Cortex of kidney (tissue), 1 donor: Measurements from ENCODE around the gene FAM219B.
A peak's percentile ranks its signal among the peaks of the same experiment; 100 is the strongest.

Experiments
- DNase-seq: peaks from one replicate; lab custom pipeline; 2025; lab: John Stamatoyannopoulos, UW

Gene FAM219B

DNA sequence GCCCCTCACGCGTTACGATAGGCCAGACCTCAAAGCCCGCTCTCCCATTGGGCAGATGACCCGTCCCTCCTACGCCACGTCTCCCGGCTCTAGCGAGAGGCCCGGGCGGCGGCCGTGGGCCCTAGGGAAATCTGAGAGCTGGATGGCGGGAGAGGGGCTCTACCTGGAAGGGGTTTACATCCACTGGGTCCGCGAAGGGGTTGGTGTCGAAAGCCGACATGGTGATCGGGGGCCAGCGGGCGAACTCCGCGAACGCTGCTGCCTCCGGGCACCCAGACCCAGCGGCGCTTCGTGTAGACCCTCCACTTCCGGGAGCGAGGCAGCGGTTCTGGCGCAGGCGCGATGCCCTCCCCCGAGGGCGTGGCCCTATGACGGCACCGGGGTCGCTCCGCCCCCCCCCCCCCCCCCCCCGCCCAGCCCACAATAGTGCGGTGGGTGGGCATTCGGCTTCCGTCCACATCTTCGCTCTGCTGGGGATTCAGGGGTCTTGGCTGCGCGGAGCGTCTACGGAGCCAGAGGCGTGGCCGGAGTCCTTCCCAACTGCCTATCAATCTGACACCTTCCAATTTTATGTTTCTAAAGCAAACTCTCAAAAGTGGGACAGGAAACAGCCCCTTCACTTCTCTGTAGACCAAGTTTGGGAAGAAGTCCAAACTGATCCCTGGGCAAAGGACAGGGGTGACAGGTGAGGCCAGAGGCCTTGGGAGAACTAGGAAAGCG lies 33.5 kb downstream of the FAM219B start, which contains the start of gene SCAMP2:
Gene SCAMP2 (minus strand): TSS at position 330 of the 720 bp plus-strand sequence. CDS start 110 bp downstream, at position 220.
- peak; percentile 55 for DNase-seq

DNA sequence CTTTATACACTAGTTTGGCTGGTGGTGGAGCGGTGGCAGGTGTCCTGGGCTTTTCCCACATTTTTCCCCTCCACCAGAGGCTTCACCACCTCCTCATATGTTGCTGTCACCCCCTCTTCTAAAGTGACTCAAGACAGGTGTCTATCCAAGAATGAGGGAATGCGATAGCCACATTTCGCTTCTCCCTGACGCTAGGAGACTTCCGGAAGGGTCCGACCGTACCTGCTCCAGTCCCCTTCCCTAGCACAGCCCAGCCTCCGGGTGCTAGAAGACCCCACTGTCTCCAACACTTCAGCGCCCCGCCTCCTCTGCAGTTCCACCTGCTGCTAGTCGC lies 34.0 kb downstream of the FAM219B start:
- no peak for DNase-seq

DNA sequence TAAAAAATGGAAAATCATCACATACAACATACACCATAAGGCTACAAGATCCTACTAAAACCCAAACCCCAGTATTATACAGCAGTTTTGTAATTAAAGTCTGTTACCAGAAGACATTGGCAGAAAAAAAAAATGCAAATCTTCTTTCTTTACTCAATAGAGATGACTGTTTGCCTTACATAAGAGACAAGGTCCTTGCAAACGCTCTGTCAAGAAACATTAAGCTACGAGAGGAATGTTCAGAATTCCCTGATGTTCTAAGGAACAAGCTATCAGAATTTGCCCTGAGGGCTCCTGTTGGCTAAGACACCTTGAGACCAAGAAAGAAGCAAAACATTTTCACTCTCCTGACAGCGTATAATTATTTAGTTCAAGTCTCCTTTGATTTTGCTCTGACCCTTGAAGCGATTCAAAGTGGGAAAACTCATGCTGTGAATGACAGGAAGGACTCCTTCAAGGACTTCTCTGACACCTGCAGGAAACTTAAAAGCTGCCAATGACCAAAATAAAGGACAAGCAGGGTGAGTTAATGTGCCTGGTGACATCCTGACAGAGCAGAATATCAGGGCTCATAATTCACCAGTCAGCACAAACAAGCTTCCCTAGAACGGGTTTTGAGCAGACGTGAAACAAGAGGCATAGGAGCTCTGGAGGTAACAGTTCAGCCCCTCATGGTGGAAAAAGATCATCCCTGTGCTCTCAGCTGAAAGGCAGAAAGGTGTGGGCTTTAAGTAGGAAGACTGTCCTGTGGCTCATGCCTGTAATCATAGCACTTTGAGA lies 36.0 kb downstream of the FAM219B start:
- no peak for DNase-seq

DNA sequence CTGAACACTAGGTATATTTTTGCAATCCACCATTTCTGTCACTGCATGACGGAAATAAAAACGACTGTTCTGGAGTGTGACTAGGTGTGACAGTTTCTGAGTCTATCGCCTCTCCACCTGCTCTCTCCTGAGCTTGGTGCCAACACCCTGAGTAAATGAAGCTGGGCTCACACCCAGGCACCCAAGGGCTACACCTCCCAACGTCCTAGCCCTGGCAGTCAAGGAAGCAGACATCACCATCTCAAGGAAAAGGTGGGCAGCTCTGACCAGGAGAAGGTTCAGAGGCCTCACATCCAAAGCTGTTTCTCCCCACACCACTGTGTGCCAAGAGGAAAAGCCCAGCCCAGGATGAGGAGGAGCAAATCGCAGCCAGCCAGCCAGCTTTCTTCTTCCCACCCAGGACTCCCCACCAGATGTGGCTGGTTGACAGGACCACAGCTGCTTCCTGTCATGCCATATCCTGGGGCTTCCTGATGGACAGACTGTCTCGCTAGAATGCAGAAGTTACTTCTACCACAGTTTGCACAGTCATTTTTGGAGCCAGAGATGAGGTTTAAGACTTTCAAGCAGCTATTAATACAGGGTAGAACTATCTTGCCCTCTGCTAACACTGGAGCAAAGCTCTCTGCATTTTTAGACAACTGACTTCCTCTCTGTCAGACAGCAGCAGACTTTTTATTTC lies 36.8 kb downstream of the FAM219B start:
- DNase-seq, result no peak

DNA sequence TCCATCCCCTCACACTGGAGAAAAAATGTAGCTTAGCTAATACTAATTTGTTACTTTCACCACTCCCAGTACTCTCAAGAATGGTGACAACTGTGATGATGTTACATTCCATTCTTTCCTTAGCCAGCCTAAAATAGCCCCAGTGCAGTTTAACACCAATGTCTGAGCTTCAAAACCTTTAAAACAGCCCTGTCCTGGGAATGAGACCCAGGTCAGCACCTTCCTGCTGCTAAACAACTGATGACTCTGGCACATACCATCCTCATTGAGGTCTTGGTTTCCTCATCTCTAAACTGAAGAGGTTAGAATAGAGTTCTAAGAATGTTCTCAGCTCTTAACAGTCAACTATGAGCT lies 37.3 kb downstream of the FAM219B start:
- DNase-seq, result no peak

DNA sequence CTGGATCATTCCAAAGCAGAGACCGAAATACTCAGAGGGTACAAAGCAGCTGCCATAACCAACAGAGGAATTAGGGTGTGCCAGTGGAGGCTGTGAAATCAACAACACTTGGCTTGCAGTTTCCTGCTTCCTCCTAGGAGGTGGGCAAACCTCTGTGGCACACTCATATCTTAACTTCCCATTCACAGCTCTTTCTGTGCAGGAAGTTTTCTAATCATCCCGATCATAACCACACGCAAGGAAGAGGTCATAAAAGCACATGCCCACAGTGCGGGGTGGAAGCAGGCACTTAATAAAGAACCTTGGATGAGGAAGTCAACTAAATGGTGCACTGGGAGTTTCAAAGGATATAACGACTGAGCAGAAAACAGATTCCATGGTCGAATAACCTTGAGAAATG lies 38.6 kb downstream of the FAM219B start:
- no peak for DNase-seq

DNA sequence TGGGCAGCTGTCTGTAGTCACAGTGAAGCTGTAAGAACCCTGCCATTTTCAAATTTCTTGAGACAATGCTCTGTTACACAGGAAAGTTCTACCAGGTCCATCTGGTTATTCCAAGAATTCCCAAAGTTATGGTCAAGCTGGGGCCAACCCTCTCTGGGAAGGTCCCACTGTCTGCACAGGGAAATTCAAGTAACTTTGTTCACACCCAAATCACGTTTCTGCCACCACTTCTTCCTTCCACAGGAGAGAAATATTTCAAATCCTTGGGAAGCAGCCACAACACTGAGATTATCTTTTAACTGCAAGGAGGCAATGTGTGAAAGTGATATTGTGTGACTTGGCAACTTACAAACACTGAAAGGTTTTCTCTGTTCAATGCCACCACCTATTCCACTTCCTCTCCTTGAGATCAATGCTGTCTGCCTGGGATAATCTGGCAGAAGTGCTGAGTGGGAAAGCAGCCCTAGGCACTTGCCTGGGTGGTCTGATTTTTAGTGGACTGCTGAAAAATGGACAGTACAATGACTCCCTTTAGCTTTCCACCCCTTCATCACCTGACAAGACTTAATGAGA lies 39.1 kb downstream of the FAM219B start:
- DNase-seq, result no peak

DNA sequence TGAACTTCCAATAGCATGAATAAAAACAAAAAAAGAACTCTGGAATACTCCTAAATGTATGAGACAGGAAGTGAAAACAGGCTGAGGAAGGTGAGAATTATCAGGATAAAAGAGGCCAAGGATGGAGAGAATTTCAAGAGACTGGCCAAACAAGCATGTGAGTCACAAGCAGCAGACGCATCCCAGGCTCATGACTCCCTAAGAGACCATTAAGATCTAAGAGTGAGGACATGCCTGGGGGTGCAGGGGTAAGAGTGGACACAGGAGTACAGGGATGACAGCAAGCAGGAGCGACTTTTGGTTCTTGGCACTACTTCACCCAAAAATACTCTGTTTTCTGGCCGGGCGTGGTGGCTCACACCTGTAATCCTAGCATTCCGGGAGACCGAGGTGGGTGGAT lies 40.6 kb downstream of the FAM219B start:
- no peak for DNase-seq

DNA sequence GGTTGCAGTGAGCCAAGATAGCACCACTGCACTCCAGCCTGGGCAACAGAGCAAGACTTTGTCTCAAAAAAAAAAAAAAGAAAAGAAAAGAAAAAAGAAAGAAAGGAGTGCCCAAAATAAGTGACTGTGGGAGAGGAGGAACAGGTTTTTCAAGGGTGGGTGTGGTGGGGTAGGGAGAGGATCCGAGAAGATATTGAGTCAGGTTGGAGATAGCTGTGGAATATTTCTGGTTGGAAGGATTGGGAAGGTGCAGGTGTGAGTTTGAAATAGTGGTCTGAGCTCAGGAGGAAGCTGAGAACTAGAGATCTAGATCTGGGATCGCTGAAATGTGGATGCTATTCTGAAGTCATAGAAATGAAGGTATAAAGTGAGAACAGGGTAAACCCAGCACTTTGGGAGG lies 41.3 kb downstream of the FAM219B start:
- no peak for DNase-seq

DNA sequence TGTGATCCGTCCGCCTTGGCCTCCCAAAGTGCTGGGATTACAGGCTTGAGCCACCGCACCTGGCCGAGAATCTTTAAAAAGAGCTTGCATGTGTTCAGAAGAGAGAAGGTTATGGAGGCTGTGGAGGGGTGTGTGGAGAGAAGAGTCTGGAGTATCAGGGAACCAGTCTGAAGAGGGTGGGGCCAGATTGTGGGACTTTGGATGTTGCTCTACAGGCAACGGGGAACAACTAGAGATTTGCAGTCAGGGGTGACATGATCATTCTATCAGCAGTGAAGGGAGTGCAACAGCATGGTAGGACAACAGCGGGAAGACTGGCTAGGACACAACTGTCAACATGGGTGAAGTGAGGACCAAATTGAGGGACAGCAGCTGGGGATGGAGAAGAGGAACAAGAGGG lies 42.4 kb downstream of the FAM219B start:
- DNase-seq, result no peak

DNA sequence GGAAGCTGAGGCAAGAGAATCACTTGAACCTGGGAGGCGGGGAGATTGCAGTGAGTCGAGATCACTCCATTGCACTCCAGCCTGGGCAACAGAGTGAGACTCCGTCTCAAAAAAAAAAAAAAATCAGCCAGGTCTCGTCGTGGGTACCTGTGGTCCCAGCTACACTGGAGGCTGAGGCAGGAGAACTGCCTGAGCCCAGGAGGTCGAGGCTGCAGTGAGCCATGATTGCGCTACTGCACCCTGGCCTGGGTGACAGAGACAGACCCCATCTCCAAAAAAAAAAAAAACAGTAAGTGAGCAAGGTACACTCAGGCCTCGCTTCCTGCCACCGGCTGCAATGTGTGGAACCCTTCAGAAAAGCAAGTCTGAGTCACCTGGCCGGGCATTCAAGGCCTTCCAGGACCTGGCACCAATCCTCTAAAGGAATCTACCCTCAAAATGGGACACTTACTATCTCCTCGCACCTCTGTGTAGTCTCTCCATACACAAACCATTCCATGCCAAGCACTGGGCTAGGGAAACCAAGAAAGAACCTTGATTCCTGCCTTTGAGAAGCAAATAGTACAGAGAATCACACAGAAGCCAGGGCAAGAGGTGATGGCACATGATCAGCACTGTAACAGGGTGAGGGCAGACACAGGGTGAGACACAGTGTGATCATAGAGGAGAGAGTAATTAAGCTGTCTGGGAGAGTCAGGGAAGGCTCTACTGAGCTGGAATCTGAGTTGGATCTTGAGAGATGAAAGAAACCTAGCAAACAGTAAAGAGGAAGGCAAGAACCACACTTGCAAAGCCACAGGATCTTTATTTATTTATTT lies 43.2 kb downstream of the FAM219B start:
- DNase-seq, result no peak

DNA sequence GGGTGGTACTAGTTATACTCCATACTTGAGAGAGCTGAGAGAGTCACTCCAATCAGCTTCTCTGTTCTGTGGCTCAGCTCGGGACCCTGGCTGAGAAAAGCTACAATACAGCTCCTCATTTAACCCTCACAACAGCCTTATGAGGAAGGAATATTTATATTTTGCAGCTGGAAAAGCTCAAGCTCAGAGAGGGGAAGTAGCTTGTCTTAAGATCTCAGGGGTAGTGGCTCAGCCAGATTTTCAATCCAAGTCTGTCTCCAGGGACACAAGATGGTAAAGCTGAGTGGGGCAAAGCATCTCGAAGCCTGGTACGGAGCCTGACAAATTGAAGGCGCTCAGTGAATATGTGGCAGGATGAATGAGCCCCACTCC lies 48.3 kb downstream of the FAM219B start:
- DNase-seq, result no peak

DNA sequence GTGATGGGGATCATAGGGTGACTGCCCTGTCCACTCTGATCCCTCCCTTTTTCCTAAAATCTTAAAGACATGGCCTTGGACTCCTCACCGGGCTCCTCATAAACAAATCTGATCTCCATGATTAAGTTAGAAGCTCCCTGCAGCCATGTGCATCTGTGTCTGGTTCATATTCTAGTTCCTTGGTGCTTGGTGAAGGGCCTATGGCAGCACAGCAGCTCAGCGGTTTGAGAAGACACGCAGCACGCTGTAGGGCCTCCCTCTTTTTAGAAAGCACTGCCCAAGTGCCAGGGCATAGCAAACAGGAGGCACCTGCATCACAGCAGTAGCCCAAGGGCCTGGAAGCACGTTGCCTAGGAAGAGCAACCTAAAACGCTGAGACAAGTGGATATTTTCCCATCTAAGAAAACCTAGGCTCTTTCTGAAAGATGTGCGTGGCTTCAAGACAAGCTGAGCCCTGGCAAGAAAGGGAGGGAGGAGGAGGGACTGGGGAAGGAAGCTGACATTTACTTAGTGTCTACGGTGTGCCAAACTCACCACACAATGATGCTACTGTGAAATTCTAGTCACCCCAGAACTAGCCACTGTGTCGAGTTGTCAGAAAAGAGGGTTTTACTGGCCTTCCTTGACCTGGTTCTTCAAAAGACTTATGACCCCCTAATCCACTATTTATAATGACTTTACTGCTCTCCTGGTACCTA lies 48.8 kb downstream of the FAM219B start:
- DNase-seq, result no peak

DNA sequence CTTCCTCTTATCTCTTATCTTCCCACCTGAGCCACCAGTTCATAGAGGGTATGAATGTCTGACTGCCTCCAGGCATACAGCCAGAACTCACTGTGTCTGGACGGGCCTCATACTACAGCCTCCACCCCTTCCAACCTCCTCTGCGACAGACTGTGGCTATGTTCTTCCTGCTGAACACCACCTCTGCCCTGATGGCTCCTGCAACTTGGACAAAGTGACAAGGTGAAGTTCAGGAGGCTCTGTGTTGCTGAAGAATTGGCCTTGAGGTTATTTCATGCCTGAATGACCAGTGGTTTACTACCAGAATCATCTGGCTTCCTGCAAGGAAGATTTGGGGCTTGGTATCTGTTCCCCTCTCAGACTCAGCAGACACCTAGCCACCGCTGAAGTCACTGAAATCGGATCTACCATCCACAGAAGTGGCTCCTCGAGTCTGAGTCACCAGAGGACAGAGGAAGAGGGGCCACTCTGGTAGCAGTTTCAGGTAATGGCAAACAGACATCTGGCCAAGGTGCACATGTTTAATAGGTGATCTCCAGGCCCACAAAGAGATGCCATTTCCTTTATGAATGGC lies 49.5 kb downstream of the FAM219B start:
- no peak for DNase-seq

DNA sequence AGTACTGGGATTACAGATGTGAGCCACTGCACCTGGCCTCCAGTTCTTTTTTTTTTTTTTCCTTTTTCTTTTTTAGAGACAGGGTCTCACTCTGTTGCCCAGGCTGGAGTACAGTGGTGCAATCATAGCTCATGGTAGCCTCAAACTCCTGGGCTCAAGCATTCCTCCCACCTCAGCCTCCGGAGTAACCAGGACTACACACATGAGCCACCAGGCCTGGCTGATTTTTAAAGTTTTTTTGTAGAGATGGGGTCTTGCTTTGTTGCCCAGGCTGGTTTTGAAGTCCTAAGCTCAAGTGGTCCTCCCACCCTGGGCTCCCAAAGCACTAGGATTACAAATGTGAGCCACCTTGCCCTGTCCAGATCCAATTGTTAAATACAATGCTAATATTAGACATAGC lies 50.1 kb downstream of the FAM219B start:
- DNase-seq, result no peak

DNA sequence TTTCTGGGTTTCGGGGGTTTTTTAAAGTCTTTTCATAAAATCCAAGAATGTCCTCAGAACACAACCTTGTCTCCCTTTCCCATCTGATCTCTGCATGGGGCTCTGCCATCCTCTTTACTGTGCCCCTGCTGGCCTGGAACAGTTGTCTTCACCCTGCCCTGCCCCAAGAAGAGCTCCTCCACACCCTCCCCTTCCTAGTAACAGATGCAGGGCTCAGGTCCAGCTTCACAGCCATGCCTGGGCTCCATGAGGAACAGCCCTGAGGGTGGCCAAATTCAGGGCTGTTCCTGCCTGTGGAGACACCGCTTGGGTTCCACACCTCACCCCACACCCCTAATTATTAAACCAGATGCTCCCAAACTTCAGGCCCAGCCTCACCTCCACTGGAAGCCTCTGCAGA lies 50.8 kb downstream of the FAM219B start:
- DNase-seq, result no peak

DNA sequence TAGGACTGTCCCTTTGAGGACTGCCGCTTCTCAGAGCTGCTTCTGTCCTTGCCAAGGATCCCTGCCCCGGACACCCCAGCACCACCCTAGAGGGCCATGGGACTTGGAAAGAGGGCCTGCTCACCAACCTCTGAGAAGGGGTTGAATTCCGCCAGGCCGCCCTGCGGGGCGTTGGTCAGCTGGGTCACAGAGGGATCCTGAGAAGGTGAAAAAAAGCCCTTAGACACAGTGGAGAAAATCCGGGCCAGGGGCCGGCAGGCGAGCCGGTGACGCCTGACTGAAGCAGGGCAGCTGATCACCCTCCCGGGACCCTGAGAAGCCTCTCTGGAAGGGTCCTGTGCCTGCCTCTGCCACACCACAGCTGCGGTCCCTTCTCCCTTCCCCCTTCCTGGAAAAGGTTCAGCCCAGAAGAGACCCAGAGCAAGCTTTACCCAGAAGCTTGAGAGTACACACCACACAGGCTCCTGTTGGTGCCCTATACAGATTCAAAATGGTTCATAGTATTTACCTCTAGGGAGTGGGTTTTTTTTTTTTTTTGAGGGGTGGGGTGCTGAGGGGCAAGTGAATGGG lies 52.1 kb downstream of the FAM219B start:
- DNase-seq, result no peak

DNA sequence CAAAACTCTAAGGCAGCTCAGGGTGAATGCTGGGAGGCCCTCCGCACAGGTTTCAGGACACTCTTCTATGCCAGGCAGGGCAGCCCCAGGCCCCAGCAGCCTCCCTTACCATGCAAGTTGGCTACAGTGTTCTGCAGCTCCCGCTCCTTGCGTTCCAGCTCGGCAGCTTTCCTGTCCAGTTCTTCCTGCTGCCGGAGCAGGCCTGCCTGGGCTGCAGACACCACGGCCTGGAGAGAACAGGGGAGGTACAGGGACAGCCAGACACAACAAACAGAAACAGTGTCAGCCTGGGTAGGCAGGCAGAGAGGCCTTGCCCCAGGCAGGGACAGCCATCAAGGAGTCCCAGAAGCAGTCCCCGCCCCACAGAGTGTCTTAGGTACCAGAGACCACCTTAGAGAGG lies 54.7 kb downstream of the FAM219B start:
- no peak for DNase-seq

DNA sequence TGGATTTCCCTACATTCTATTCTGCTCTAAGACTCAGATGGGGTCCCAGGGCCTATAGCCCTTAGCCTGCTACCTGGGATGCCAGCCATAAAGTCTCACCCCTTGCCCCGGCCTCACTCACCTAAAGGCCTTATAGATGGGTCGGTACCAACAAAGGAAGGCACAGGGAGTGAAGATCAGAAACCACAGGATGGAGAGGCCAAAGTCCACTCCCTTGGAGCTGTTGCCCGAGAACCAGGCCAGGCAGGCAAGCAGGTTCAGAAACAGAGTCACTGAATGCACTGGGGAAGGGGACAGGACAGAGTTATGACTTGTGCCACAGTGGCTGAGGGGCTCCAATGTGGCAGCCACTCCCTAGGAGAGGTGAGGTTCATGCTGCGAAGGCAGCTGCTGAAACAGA lies 56.3 kb downstream of the FAM219B start:
- DNase-seq, result no peak
